GM23338 (cell line): ENCODE data around the gene CD300C. TPM values are rescaled to one million over a fixed set of nuclear protein-coding genes. Genes with fewer than 3 reads are reported as not detected.

ENCODE experiments used
- ATAC-seq: fragments of 200-7000 bp; cut with Tn5 transposase; 3 replicates; pipeline ENCODE4 v1.9.1; 2020
- DNase-seq: peaks from one replicate; pipeline ENCODE4 v3.0.0-alpha.2; 2015; ENCODE audit warnings: low spot score
- H2AFZ ChIP-seq: fragments of 200-600 bp; sonication (generic); 2 replicates; pipeline ENCODE4 v1.8.0; 2016; ENCODE audit warnings: antibody characterized with exemption, mild to moderate bottlenecking, moderate library complexity
- H3F3A ChIP-seq: fragments of 200-600 bp; sonication (generic); replicated peaks from 2 replicates; pipeline ENCODE4 v1.8.0; 2017; ENCODE audit warnings: antibody characterized with exemption, mixed run types, low read depth
- H3K27ac ChIP-seq: fragments of 200-600 bp; sonication (generic); 2 replicates; pipeline ENCODE4 v1.6.1; 2016; ENCODE audit warnings: low read depth
- H3K27me3 ChIP-seq: fragments of 200-600 bp; sonication (generic); 2 replicates; pipeline ENCODE4 v1.8.0; 2016; ENCODE audit warnings: mild to moderate bottlenecking, mixed run types, moderate library complexity; ENCODE audit not compliant: insufficient read depth
- H3K36me3 ChIP-seq: fragments of 200-600 bp; sonication (generic); 2 replicates; pipeline ENCODE4 v1.8.0; 2016; ENCODE audit warnings: mild to moderate bottlenecking; ENCODE audit not compliant: insufficient read depth
- H3K4me1 ChIP-seq: fragments of 200-600 bp; sonication (generic); 2 replicates; pipeline ENCODE4 v1.8.0; 2016; ENCODE audit warnings: mild to moderate bottlenecking, moderate library complexity; ENCODE audit not compliant: insufficient read depth
- H3K4me2 ChIP-seq: fragments of 200-600 bp; sonication (generic); 2 replicates; pipeline ENCODE4 v1.7.1; 2017; ENCODE audit warnings: mixed run types
- H3K4me3 ChIP-seq: fragments of 200-600 bp; sonication (generic); 2 replicates; pipeline ENCODE4 v1.6.1; 2016; ENCODE audit warnings: mixed run types
- H3K79me2 ChIP-seq: fragments of 200-600 bp; sonication (generic); replicated peaks from 2 replicates; pipeline ENCODE4 v1.8.0; 2017; ENCODE audit warnings: mild to moderate bottlenecking; ENCODE audit not compliant: insufficient read depth
- H3K9me2 ChIP-seq: fragments of 200-600 bp; sonication (generic); 2 replicates; pipeline ENCODE4 v1.8.0; 2017; ENCODE audit not compliant: insufficient read depth
- H4K20me1 ChIP-seq: fragments of 200-600 bp; sonication (generic); replicated peaks from 2 replicates; pipeline ENCODE4 v1.8.0; 2017; ENCODE audit warnings: mild to moderate bottlenecking; ENCODE audit not compliant: insufficient read depth
- H3K27ac Mint-ChIP-seq: 2 replicates; pipeline ENCODE4 v1.8.0; 2020; ENCODE audit warnings: inconsistent platforms, mild to moderate bottlenecking, moderate library complexity, mixed read lengths
- H3K27me3 Mint-ChIP-seq: 3 replicates; pipeline ENCODE4 v1.8.0; 2022; ENCODE audit warnings: low read depth, mild to moderate bottlenecking, moderate library complexity, mixed read lengths, inconsistent platforms; ENCODE audit not compliant: insufficient read depth, poor library complexity
- H3K36me3 Mint-ChIP-seq: 3 replicates; pipeline ENCODE4 v1.8.0; 2021; ENCODE audit warnings: low read depth, mild to moderate bottlenecking, inconsistent platforms, moderate library complexity, mixed read lengths
- H3K4me1 Mint-ChIP-seq: 3 replicates; pipeline ENCODE4 v1.8.0; 2020; ENCODE audit warnings: mild to moderate bottlenecking, inconsistent platforms, mixed read lengths
- H3K4me3 Mint-ChIP-seq: 3 replicates; pipeline ENCODE4 v1.8.0; 2021; ENCODE audit warnings: moderate library complexity, mild to moderate bottlenecking, inconsistent platforms, mixed read lengths
- H3K9me3 Mint-ChIP-seq: 3 replicates; pipeline ENCODE4 v1.8.0; 2020; ENCODE audit warnings: moderate library complexity, mild to moderate bottlenecking, inconsistent platforms, mixed read lengths
- CREB1 ChIP-seq: fragments of 250-450 bp; sonication (Bioruptor Pico); IDR thresholded peaks from 2 replicates; pipeline ENCODE4 v1.5.0; 2020; ENCODE audit warnings: low read depth, mild to moderate bottlenecking, moderate library complexity
- ETS1 ChIP-seq: IDR thresholded peaks from 2 replicates; pipeline ENCODE4 v1.6.1; 2016; ENCODE audit warnings: antibody characterized with exemption
- NANOG ChIP-seq: IDR thresholded peaks from 2 replicates; pipeline ENCODE4 v1.6.1; 2016; ENCODE audit warnings: antibody characterized with exemption, borderline replicate concordance
- POLR2AphosphoS5 ChIP-seq: IDR thresholded peaks from 2 replicates; pipeline ENCODE4 v1.6.1; 2016; ENCODE audit warnings: antibody characterized with exemption, low read depth
- REST ChIP-seq: IDR thresholded peaks from one replicate; pipeline ENCODE4 v1.6.1; 2018; ENCODE audit warnings: antibody characterized with exemption; ENCODE audit not compliant: unreplicated experiment
- ZNF114 ChIP-seq: fragments of 250-450 bp; sonication (Bioruptor Pico); IDR thresholded peaks from 2 replicates; pipeline ENCODE4 v1.5.0; 2020; ENCODE audit warnings: mild to moderate bottlenecking, moderate library complexity
- ZNF331 ChIP-seq: fragments of 250-450 bp; sonication (Bioruptor Pico); IDR thresholded peaks from 2 replicates; pipeline ENCODE4 v1.5.0; 2020; ENCODE audit warnings: low read depth, mild to moderate bottlenecking, moderate library complexity
- ZNF462 ChIP-seq: fragments of 250-450 bp; sonication (Bioruptor Pico); IDR thresholded peaks from 2 replicates; pipeline ENCODE4 v1.5.0; 2020; ENCODE audit warnings: mild to moderate bottlenecking, moderate library complexity
- polyA plus RNA-seq: library from polyadenylated mRNA; unstranded; fragments of >200 nt; fragmentation: Nextera tagmentation; extraction: Ambion mirVana; gene quantifications from 2 replicates; pipeline ENCODE4 v1.2.1, GENCODE V29; 2016
- total RNA-seq: library from RNA; depleted of rRNA; stranded (reverse); fragments of >200 nt; shearing (Covaris generic); gene quantifications from 2 replicates; pipeline ENCODE4 v1.2.3, GENCODE V29; 2014

CD300C gene
- total and polyA plus RNA-seq, 2 experiments from 2014 or later, result not detected

GRCh38 chr17:74525781-74526288 lies 20.1 kb downstream of the CD300C start (continued):
- TF ChIP-seq ZNF462 (CRISPR knock-in tag) (no peak), CREB1 (CRISPR knock-in tag) (no peak)

GRCh38 chr17:74525465-74525725 lies 20.5 kb downstream of the CD300C start:
- Histone ChIP-seq H3F3A (no peaks in the 10 kb centered on the region), H3K9me2 (no peaks in the 10 kb centered on the region), H3K4me1 (no peaks in the 10 kb centered on the region), H3K27ac (no peak overlapping the region), H3K4me2 (no peak overlapping the region), H3K36me3 (no peaks in the 10 kb centered on the region), H2AFZ (no peak overlapping the region), H3K4me3 (no peak overlapping the region), H4K20me1 (no peaks in the 10 kb centered on the region), H3K79me2 (no peaks in the 10 kb centered on the region), H3K27me3 (no peaks in the 10 kb centered on the region)
- DNase-seq (no peak), ATAC-seq (no peak)
- no peak for TF ChIP-seq ZNF331
- TF ChIP-seq ZNF114, result no peak
- no peak for TF ChIP-seq ETS1
- no peak for TF ChIP-seq NANOG
- no peak for TF ChIP-seq REST
- no peak for TF ChIP-seq POLR2AphosphoS5
- TF ChIP-seq CREB1 (CRISPR knock-in tag), result no peak
- H3K27ac Mint-ChIP-seq, result no peak overlapping the region
- no peak overlapping the region for H3K4me3 Mint-ChIP-seq
- no peaks in the 10 kb centered on the region for H3K4me1 Mint-ChIP-seq
- no peaks in the 10 kb centered on the region for H3K36me3 Mint-ChIP-seq
- peaks cover 30% of the 10 kb centered on the region for H3K9me3 Mint-ChIP-seq
- H3K27me3 Mint-ChIP-seq, result peaks cover 4% of the 10 kb centered on the region
